HL-60 (cell line): ENCODE results near the gene COQ3.

Experiments
- GABPA ChIP-seq: IDR thresholded peaks from 2 replicates; pipeline ENCODE4 v1.6.1; 2012; ENCODE audit warnings: low read depth
- POLR2AphosphoS5 ChIP-seq: IDR thresholded peaks from 2 replicates; pipeline ENCODE4 v1.6.1; 2012; ENCODE audit warnings: low read depth
- TF ChIP-seq, protein P1 (sequence below): IDR thresholded peaks from one replicate; pipeline ENCODE4 v1.5.1; 2011; ENCODE audit warnings: low read length, control low read depth, inconsistent platforms; ENCODE audit not compliant: insufficient read depth

DNA sequence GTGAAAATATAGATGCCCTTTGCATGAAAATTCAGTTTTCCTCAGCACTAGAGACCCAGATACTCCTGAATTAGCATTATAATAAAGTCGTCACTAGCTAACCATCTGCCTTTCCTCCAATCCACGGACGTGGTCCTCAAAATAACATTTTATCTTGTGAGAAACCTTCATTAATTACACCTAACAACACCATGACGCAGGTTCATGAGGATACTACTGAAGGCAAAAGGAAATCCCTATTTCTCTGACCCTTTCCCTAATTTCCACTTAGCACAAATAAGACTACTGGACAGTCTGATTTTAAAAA lies 32.4 kb upstream of the COQ3 start:
- TF ChIP-seq POLR2AphosphoS5 (no peak), GABPA (no peak)
- TF ChIP-seq, protein P1, sequence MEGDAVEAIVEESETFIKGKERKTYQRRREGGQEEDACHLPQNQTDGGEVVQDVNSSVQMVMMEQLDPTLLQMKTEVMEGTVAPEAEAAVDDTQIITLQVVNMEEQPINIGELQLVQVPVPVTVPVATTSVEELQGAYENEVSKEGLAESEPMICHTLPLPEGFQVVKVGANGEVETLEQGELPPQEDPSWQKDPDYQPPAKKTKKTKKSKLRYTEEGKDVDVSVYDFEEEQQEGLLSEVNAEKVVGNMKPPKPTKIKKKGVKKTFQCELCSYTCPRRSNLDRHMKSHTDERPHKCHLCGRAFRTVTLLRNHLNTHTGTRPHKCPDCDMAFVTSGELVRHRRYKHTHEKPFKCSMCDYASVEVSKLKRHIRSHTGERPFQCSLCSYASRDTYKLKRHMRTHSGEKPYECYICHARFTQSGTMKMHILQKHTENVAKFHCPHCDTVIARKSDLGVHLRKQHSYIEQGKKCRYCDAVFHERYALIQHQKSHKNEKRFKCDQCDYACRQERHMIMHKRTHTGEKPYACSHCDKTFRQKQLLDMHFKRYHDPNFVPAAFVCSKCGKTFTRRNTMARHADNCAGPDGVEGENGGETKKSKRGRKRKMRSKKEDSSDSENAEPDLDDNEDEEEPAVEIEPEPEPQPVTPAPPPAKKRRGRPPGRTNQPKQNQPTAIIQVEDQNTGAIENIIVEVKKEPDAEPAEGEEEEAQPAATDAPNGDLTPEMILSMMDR = no peak
